ENCODE results near the gene DEAF1. TPM values are rescaled to one million over a fixed set of nuclear protein-coding genes. Genes with fewer than 3 reads are reported as not detected.

The DEAF1 gene
- total and polyA plus RNA-seq, 2 experiments from 2014 or later, result 88.6 to 90.0 TPM

- Histone ChIP-seq H3K4me1 (ENCODE audit: low read depth) (peaks cover 18% of the 10 kb centered on the region), H3K4me3 (no peak overlapping the region), H3K27me3 (peaks cover 38% of the 10 kb centered on the region), H3K27ac (no peak overlapping the region), H3K9me3 (ENCODE audit: low read depth) (no peaks in the 10 kb centered on the region), H3K36me3 (no peaks in the 10 kb centered on the region)
- no peak for TF ChIP-seq CTCF (IDR thresholded peaks at IDR 0.05; ENCODE audit: low read depth, low read length)
- no peak for DNase-seq (ENCODE audit: low read depth in 1 of 2, low spot score in 1 of 2)
These were observed 53.1 kb downstream of the DEAF1 start for GRCh38 chr11:641806-642370.

- Histone ChIP-seq H3K27me3 (peaks cover 54% of the 10 kb centered on the region), H3K36me3 (no peaks in the 10 kb centered on the region), H3K4me3 (no peak overlapping the region), H3K27ac (no peak overlapping the region), H3K9me3 (ENCODE audit: low read depth) (no peaks in the 10 kb centered on the region), H3K4me1 (ENCODE audit: low read depth) (peaks cover 25% of the 10 kb centered on the region)
- DNase-seq (ENCODE audit: low read depth in 1 of 2, low spot score in 1 of 2), result no peak
- no peak for TF ChIP-seq CTCF (IDR thresholded peaks at IDR 0.05; ENCODE audit: low read depth, low read length)
These were observed 54.9 kb downstream of the DEAF1 start for GRCh38 chr11:640021-640706.

GRCh38 chr11:639332-639955, 55.6 kb downstream of the DEAF1 start:
- Histone ChIP-seq H3K9me3 (ENCODE audit: low read depth) (no peaks in the 10 kb centered on the region), H3K27me3 (peaks cover 61% of the 10 kb centered on the region), H3K4me1 (ENCODE audit: low read depth) (peaks cover 25% of the 10 kb centered on the region), H3K27ac (no peak overlapping the region), H3K4me3 (no peak overlapping the region), H3K36me3 (no peaks in the 10 kb centered on the region)
- DNase-seq (ENCODE audit: low read depth in 1 of 2, low spot score in 1 of 2), result no peak
- TF ChIP-seq CTCF (IDR thresholded peaks at IDR 0.05; ENCODE audit: low read depth, low read length), result no peak

- H3K27ac ChIP-seq, result no peak overlapping the region
- TF ChIP-seq CTCF (IDR thresholded peaks at IDR 0.05; ENCODE audit: low read depth, low read length), result no peak
- no peak overlapping the region for H3K4me3 ChIP-seq
- H3K36me3 ChIP-seq, result no peaks in the 10 kb centered on the region
- H3K9me3 ChIP-seq (ENCODE audit: low read depth), result no peaks in the 10 kb centered on the region
- DNase-seq (ENCODE audit: low read depth in 1 of 2, low spot score in 1 of 2), result no peak
- peaks cover 25% of the 10 kb centered on the region for H3K4me1 ChIP-seq (ENCODE audit: low read depth)
- peaks cover 62% of the 10 kb centered on the region for H3K27me3 ChIP-seq
These were observed 56.2 kb downstream of the DEAF1 start for GRCh38 chr11:638631-639331.

- Histone ChIP-seq H3K27ac (no peak overlapping the region), H3K9me3 (ENCODE audit: low read depth) (no peaks in the 10 kb centered on the region), H3K27me3 (peaks cover 62% of the 10 kb centered on the region), H3K4me1 (ENCODE audit: low read depth) (peaks cover 25% of the 10 kb centered on the region), H3K4me3 (peak overlapping the region; percentile 12), H3K36me3 (no peaks in the 10 kb centered on the region)
- TF ChIP-seq CTCF (IDR thresholded peaks at IDR 0.05; ENCODE audit: low read depth, low read length), result no peak
- no peak for DNase-seq (ENCODE audit: low read depth in 1 of 2, low spot score in 1 of 2)
These were observed 57.2 kb downstream of the DEAF1 start for GRCh38 chr11:637593-638521.

Data from cardiac muscle cell (in vitro differentiated cells and primary cell).